Smooth muscle cell (in vitro differentiated cells): ENCODE data around the gene DIP2C. TPM values are rescaled to one million over a fixed set of nuclear protein-coding genes. Genes with fewer than 3 reads are reported as not detected.

ENCODE experiments used
- DNase-seq: peaks from one replicate; lab custom pipeline; 2025; ENCODE audit not compliant: unreplicated experiment; lab: John Stamatoyannopoulos, UW
- H2AFZ ChIP-seq: fragments of 200-600 bp; sonication (generic); 2 replicates; pipeline ENCODE4 v1.6.0; 2016; ENCODE audit warnings: antibody characterized with exemption, low read depth, mild to moderate bottlenecking
- H3F3A ChIP-seq: fragments of 200-600 bp; sonication (generic); 2 replicates; pipeline ENCODE4 v1.6.0; 2017; ENCODE audit warnings: antibody characterized with exemption, low read depth
- H3K27ac ChIP-seq: fragments of 200-600 bp; sonication (generic); 2 replicates; pipeline ENCODE4 v1.5.1; 2016; ENCODE audit warnings: low read depth, mild to moderate bottlenecking
- H3K27me3 ChIP-seq: fragments of 200-600 bp; sonication (generic); 2 replicates; pipeline ENCODE4 v1.6.1; 2016; ENCODE audit warnings: low read depth, mild to moderate bottlenecking
- H3K36me3 ChIP-seq: fragments of 200-600 bp; sonication (generic); 2 replicates; pipeline ENCODE4 v1.5.1; 2016; ENCODE audit warnings: low read depth
- H3K4me1 ChIP-seq: fragments of 200-600 bp; sonication (generic); 2 replicates; pipeline ENCODE4 v1.5.1; 2016; ENCODE audit warnings: low read depth
- H3K4me2 ChIP-seq: fragments of 200-600 bp; sonication (generic); 2 replicates; pipeline ENCODE4 v1.6.0; 2016; ENCODE audit warnings: mild to moderate bottlenecking
- H3K4me3 ChIP-seq: fragments of 200-600 bp; sonication (generic); 2 replicates; pipeline ENCODE4 v1.5.1; 2016; ENCODE audit warnings: mild to moderate bottlenecking
- H3K79me2 ChIP-seq: fragments of 200-600 bp; sonication (generic); 2 replicates; pipeline ENCODE4 v1.6.0; 2016; ENCODE audit warnings: low read depth, mild to moderate bottlenecking
- H3K9ac ChIP-seq: fragments of 200-600 bp; sonication (generic); 2 replicates; pipeline ENCODE4 v1.6.0; 2016; ENCODE audit warnings: low read depth
- H3K9me3 ChIP-seq: fragments of 200-600 bp; sonication (generic); replicated peaks from 2 replicates; pipeline ENCODE4 v1.5.1; 2016; ENCODE audit warnings: low read depth
- H4K20me1 ChIP-seq: fragments of 200-600 bp; sonication (generic); 2 replicates; pipeline ENCODE4 v1.6.0; 2016; ENCODE audit warnings: low read depth
- CTCF ChIP-seq: fragments of 200-600 bp; sonication (generic); IDR thresholded peaks from 2 replicates; pipeline ENCODE4 v1.5.1; 2017; ENCODE audit warnings: borderline replicate concordance, mild to moderate bottlenecking, antibody characterized with exemption; ENCODE audit not compliant: insufficient read depth, poor library complexity, severe bottlenecking
- WGBS: methylation state at CpG from one replicate; pipeline ENCODE4 v1.1.7; 2016; ENCODE audit warnings: low lambda C conversion rate; 5-methylcytosine and 5-hydroxymethylcytosine counted together
- polyA plus RNA-seq: library from polyadenylated mRNA; unstranded; fragments of >200 nt; fragmentation: Nextera tagmentation; extraction: Ambion mirVana; gene quantifications from 2 replicates; pipeline ENCODE4 v1.2.1, GENCODE V29; 2016
- total RNA-seq: library from RNA; depleted of rRNA; stranded (reverse); fragments of >200 nt; gene quantifications from 2 replicates; pipeline ENCODE4 v1.2.3, GENCODE V29; 2014

DIP2C gene
- total and polyA plus RNA-seq, 2 experiments from 2014 or later: 14.9 to 15.3 TPM

GRCh38 chr10:385571-386300 is 303.7 kb downstream of the DIP2C start:
- Histone ChIP-seq H3K36me3 (peaks cover 8% of the 10 kb centered on the region), H3F3A (no peaks in the 10 kb centered on the region), H3K27me3 (no peaks in the 10 kb centered on the region), H3K27ac (no peak overlapping the region), H3K4me1 (no peaks in the 10 kb centered on the region), H3K4me3 (no peak overlapping the region), H3K9ac (no peak overlapping the region), H3K4me2 (no peak overlapping the region), H3K9me3 (no peaks in the 10 kb centered on the region), H3K79me2 (no peaks in the 10 kb centered on the region), H2AFZ (no peak overlapping the region), H4K20me1 (no peaks in the 10 kb centered on the region)
- no peak for TF ChIP-seq CTCF
- no peak for DNase-seq
- WGBS: 93% methylated on average over 31 of the region's 31 CpGs

- WGBS: 97% methylated on average over 27 of the region's 27 CpGs
These were observed 304.7 kb downstream of the DIP2C start for GRCh38 chr10:384538-385305.

GRCh38 chr10:383519-383918 is 305.9 kb downstream of the DIP2C start:
- no peak overlapping the region for H2AFZ ChIP-seq
- DNase-seq: no peak
- H3K4me2 ChIP-seq: no peak overlapping the region
- no peaks in the 10 kb centered on the region for H3F3A ChIP-seq
- no peaks in the 10 kb centered on the region for H3K9me3 ChIP-seq
- H3K4me3 ChIP-seq: no peak overlapping the region
- no peak overlapping the region for H3K27ac ChIP-seq
- no peaks in the 10 kb centered on the region for H3K79me2 ChIP-seq
- H3K36me3 ChIP-seq: peaks cover 8% of the 10 kb centered on the region
- no peaks in the 10 kb centered on the region for H3K4me1 ChIP-seq
- H3K9ac ChIP-seq: no peak overlapping the region
- no peaks in the 10 kb centered on the region for H3K27me3 ChIP-seq
- no peaks in the 10 kb centered on the region for H4K20me1 ChIP-seq
- WGBS: 91% methylated on average over 6 of the region's 6 CpGs
- no peak for TF ChIP-seq CTCF

More at GRCh38 chr10:384538-385305, 304.7 kb downstream of the DIP2C start:
- no peaks in the 10 kb centered on the region for H3F3A ChIP-seq
- no peak for TF ChIP-seq CTCF
- H2AFZ ChIP-seq: no peak overlapping the region
- no peak overlapping the region for H3K27ac ChIP-seq
- H3K4me1 ChIP-seq: no peaks in the 10 kb centered on the region
- H3K27me3 ChIP-seq: no peaks in the 10 kb centered on the region
- no peaks in the 10 kb centered on the region for H3K9me3 ChIP-seq
- no peak overlapping the region for H3K4me2 ChIP-seq
- no peak overlapping the region for H3K9ac ChIP-seq
- H3K79me2 ChIP-seq: no peaks in the 10 kb centered on the region
- H3K4me3 ChIP-seq: no peak overlapping the region
- DNase-seq: no peak
- H3K36me3 ChIP-seq: peaks cover 8% of the 10 kb centered on the region
- H4K20me1 ChIP-seq: no peaks in the 10 kb centered on the region
